Measurements from ENCODE around the gene RNF150. TPM values are rescaled to one million over a fixed set of nuclear protein-coding genes. Genes with fewer than 3 reads are reported as not detected.

Gene RNF150
- polyA plus RNA-seq, 3 donors, result 24.9 to 29.6 (median 27.7) TPM

- DNase-seq (ENCODE audit: low read depth in 3 of 3, low spot score in 2 of 3), result no peak
Measured at GRCh38 chr4:140870427-140870826, 262.8 kb downstream of the RNF150 start.

DNA sequence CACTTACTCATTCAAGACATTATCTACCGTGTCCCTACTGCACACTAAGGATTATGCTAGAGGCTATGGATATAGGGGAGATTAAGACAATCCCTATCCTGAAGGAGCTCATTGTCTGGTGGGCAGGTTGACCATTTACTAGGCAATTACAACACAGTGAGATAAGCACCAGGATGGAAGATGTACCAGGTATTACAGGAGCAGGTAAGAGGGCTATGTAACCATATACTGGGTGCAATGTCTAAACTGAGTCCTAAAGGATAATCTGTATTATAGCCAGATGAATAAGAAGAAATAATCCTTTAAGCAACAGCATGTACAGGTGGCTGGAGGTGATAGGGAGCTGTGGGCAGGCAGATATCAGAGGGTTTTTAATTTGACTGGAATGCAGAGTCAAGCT is 263.8 kb downstream of the RNF150 start:
- DNase-seq (ENCODE audit: low read depth in 3 of 3, low spot score in 2 of 3), result no peak

GRCh38 chr4:140867356-140867755 is 265.9 kb downstream of the RNF150 start:
- DNase-seq (ENCODE audit: low read depth in 3 of 3, low spot score in 2 of 3), result no peak

GRCh38 chr4:140866492-140867005 is 266.7 kb downstream of the RNF150 start:
- DNase-seq (ENCODE audit: low read depth in 3 of 3, low spot score in 2 of 3), result no peak

- DNase-seq (ENCODE audit: low read depth in 3 of 3, low spot score in 2 of 3), result no peak
Measured at GRCh38 chr4:140865253-140866217, 267.7 kb downstream of the RNF150 start.

DNA sequence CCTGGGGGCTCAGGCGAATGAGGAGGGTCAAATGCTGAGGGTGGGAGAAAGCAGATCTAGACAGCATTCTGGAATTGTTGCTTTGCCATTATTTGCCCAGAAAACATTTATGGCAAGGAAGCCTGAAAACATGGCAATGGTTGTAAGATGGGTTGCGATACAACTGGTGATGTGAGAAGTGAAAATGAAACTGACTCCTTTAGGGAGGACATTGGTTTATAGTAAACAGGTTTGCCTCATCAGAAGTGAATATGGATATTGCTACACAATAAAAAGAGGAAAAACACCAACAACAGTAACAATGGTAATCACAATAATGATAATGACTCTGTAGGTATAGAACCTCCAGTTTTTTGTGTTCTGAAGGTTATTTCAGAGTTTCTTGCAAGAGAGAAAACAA is 270.1 kb downstream of the RNF150 start:
- DNase-seq (ENCODE audit: low read depth in 3 of 3, low spot score in 2 of 3), result no peak

DNA sequence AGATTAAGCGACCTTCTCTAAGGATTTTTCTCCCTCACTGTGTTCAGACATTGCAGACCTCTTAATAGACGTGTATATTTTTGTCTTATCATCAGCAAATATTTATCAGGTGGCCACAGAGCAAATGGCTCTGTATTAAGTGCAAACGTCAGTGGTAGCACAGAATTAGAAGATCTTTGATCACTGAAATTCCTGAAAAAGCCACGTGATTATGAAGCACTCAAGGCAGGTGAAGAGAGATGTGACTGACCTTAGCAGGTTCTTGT is 271.2 kb downstream of the RNF150 start:
- DNase-seq (ENCODE audit: low read depth in 3 of 3, low spot score in 2 of 3), result no peak

DNA sequence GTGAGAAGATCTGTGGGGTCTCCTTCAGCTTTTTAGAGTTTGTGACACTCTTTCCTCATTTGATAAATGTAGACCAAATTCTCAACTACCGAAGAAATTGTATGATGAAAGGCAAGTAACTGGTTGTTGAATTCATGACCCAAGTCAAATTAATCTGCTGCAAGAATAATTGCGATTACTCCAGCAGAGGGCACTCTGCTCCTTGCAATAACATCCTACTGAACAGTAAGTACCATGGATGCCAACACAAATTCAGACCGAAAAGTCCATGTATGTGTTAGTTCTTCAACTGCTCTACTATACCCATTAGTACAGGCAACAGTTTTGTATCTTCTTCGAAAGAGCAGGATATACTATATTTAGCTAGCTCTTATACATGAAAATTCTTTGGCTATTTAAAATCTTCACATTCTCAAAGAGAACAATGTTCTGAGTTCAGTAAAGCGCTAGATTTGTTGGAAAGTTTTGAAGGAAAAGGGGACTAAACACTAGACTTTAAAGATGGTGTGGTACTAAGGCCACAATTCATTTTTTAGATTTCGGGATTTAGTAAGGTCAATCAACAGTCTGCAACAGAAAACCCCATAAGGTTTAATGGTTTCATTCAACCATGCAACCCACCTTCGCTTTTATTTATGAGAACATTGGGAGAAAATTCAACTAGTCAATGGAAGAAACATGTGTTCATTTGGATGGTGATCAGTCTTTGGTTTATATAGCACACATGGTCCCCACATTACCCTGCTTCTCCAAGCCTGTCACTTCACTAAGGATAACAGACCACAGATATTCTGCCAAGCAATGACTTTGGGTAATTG is 271.7 kb downstream of the RNF150 start:
- DNase-seq (ENCODE audit: low read depth in 3 of 3, low spot score in 2 of 3), result peak; percentile 73 to 80 (median 78)

DNA sequence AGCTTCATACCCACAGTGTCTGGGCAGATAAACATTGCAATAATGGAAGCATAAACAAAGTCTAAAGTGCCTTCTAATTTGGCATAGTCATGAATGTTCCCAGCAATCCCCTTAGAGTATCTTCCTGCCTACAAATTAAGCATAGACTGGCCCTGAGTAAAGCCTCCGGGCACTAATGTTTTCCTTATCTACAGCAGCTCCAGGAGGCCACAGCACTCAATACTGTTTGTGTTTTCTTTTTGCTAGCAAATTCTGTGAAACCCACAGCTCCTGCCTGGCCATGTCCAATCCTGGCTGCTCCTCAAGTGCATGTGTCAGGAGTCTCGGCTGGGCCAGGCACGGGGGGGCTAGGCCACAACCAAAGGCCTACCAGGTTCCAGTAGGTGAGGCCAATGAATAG is 274.4 kb downstream of the RNF150 start:
- DNase-seq (ENCODE audit: low read depth in 3 of 3, low spot score in 2 of 3), result no peak

GRCh38 chr4:140857111-140857510 is 276.2 kb downstream of the RNF150 start:
- DNase-seq (ENCODE audit: low read depth in 3 of 3, low spot score in 2 of 3), result no peak

DNA sequence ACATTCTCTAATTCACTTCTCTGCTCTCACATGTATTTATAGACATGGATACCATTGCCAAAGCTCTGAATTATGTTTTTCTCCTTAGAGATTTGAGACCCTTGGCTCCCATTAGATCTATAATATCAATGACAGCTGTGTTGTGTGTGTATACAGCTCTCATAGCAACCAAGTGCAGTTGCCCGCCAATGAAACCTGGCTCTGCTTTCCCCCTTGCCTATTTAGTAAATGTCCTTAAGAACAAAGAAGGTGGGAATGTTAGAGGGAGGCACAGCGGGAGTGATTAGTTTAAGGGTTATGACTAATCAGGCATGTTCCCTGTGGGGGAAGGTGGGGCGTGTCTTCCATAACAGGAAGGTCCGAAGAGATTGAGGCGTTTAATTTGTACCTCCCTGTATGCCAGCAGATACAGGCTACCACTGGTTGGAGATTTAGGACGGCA is 276.6 kb downstream of the RNF150 start:
- peak in 1 of 3 donors; percentile 37 for DNase-seq (ENCODE audit: low read depth in 3 of 3, low spot score in 2 of 3)

- no peak for DNase-seq (ENCODE audit: low read depth in 3 of 3, low spot score in 2 of 3)
Measured at GRCh38 chr4:140854168-140854567, 279.1 kb downstream of the RNF150 start.

GRCh38 chr4:140851804-140852203 is 281.5 kb downstream of the RNF150 start:
- DNase-seq (ENCODE audit: low read depth in 3 of 3, low spot score in 2 of 3), result no peak

GRCh38 chr4:140851032-140851636 is 282.1 kb downstream of the RNF150 start:
- peak; percentile 61 to 73 (median 62) for DNase-seq (ENCODE audit: low read depth in 3 of 3, low spot score in 2 of 3)

- no peak for DNase-seq (ENCODE audit: low read depth in 3 of 3, low spot score in 2 of 3)
Measured at GRCh38 chr4:140849526-140849925, 283.7 kb downstream of the RNF150 start.

DNA sequence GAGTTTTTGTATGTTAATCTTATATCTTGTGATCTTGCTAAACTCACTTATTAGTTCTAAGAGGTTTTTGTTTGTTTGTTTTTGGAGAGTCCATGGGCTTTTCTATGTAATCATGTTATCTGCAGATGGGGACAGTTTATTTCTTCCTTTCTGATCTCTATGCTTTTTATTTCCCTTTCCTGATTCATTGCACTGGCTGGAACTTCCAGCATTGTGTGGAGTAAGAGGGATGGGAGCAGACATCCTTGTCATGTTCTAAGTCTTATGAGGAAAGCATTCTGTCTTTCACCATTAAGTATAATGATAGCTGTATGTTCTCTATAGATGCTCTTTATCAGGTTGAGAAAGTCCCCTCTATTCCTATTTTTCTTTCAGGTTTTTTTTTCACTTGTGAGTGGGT is 286.5 kb downstream of the RNF150 start:
- DNase-seq (ENCODE audit: low read depth in 3 of 3, low spot score in 2 of 3), result no peak

- no peak for DNase-seq (ENCODE audit: low read depth in 3 of 3, low spot score in 2 of 3)
Measured at GRCh38 chr4:140844061-140844460, 289.2 kb downstream of the RNF150 start.

DNA sequence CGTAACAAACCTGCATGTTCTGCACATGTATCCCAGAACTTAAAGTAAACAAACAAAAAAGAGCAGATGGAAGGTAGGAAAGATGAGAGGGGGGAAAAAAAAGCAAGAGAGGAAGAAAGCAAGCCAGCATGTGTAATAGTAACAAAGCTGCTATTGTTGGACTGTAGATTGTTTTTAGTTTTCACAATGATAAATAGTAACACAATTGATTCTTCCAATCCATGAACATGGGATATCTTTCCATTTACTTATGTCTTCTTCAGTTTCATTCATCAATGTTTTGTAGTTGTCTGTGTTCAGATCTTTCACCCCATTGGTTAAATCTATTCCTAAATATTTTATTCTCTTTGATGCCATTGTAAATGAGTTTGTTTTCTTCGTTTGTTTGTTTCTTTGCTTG is 292.1 kb downstream of the RNF150 start:
- no peak for DNase-seq (ENCODE audit: low read depth in 3 of 3, low spot score in 2 of 3)

DNA sequence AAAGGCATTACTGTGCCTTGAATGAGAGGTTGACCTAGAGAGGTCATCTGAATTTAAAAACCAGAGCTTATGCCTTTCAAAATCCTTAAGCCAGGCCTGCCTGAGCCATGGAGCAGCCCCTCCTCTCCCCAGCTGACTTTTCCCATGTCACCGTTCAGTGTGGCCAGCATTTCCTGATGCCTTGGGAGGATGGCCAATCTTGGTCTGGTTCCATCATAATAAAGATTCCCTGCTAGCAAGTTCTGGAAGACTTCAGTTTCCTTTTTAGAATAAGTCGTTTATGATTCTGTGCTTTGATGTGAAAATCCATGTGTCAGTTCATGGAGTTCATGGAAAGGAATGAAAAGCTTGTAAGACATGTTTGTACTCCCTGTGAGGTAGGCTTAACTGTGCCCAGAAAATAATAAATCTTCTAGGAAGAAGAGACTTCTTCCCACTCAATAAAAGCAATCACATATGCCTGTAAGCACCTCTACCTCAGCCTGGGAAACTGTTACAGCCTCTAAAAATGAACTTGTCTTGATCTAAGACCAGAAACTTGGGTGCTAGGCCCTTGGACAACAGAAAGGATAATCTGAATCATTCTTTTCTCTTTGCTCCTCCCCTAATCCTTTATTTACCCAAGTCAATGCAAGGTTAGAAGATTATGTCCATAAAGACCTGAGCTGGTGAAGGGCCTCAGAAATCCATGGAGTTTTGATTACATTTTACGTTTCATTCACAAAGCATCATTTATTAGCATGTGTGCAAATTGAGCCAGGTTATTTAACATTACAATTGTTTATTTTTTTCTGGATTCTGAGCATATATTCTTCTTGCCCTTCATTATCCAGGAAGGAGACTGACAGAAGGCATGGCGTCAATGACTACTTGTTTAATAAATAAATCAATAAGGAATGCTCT is 293.1 kb downstream of the RNF150 start:
- no peak for DNase-seq (ENCODE audit: low read depth in 3 of 3, low spot score in 2 of 3)

- no peak for DNase-seq (ENCODE audit: low read depth in 3 of 3, low spot score in 2 of 3)
Measured at GRCh38 chr4:140839406-140839805, 293.9 kb downstream of the RNF150 start.

Measured in right renal cortex interstitium (tissue), 3 donors.